Mesenchymal stem cell (in vitro differentiated cells and primary cell): Measurements from ENCODE around the gene TSSC4.
A peak's percentile ranks its signal among the peaks of the same experiment; 100 is the strongest.

Experiments
- DNase-seq: peaks from one replicate; pipeline ENCODE4 v3.0.0-alpha.2; 2013
- H2AFZ ChIP-seq: one replicate; pipeline ENCODE4 v1.6.1; 2013; ENCODE audit warnings: low read depth, mild to moderate bottlenecking, control low read depth, inconsistent platforms, low read length, moderate library complexity
- H2AK5ac ChIP-seq: 2 replicates; pipeline ENCODE4 v1.6.1; 2013; ENCODE audit warnings: low read length, moderate library complexity, mild to moderate bottlenecking, inconsistent platforms; ENCODE audit not compliant: severe bottlenecking
- H2BK120ac ChIP-seq: one replicate; pipeline ENCODE4 v1.6.1; 2013; ENCODE audit warnings: low read depth, mild to moderate bottlenecking, inconsistent platforms, low read length, moderate library complexity
- H2BK12ac ChIP-seq, 2 experiments: one replicate each; pipeline ENCODE4 v1.6.1; 2013; ENCODE audit warnings: inconsistent platforms in 2 of 2, low read length in 2 of 2, mild to moderate bottlenecking in 2 of 2, moderate library complexity in 2 of 2, control low read depth in 1 of 2
- H2BK15ac ChIP-seq: one replicate; pipeline ENCODE4 v1.6.1; 2013; ENCODE audit warnings: mild to moderate bottlenecking, low read depth, inconsistent platforms; ENCODE audit not compliant: poor library complexity, severe bottlenecking
- H2BK5ac ChIP-seq: 2 replicates; pipeline ENCODE4 v1.6.1; 2013; ENCODE audit warnings: low read depth, mild to moderate bottlenecking, low read length, control low read depth, inconsistent platforms; ENCODE audit not compliant: poor library complexity, severe bottlenecking
- H3K14ac ChIP-seq, 2 experiments: one replicate each; pipeline ENCODE4 v1.6.1; 2013; ENCODE audit warnings: inconsistent platforms in 2 of 2, low read length in 2 of 2, control low read depth in 1 of 2, mild to moderate bottlenecking in 1 of 2, moderate library complexity in 1 of 2
- H3K18ac ChIP-seq, 2 experiments: one replicate each; pipeline ENCODE4 v1.6.1; 2013; ENCODE audit warnings: inconsistent platforms in 2 of 2, low read length in 2 of 2, control low read depth in 1 of 2, low read depth in 1 of 2, mild to moderate bottlenecking in 1 of 2
- H3K23ac ChIP-seq, 2 experiments: one replicate each; pipeline ENCODE4 v1.6.1; 2013; ENCODE audit warnings: inconsistent platforms in 2 of 2, low read length in 2 of 2, mild to moderate bottlenecking in 2 of 2, moderate library complexity in 2 of 2, control low read depth in 1 of 2
- H3K27ac ChIP-seq: 2 replicates; pipeline ENCODE4 v1.5.1; 2013; ENCODE audit warnings: mild to moderate bottlenecking, moderate library complexity, low read length, control low read depth, inconsistent platforms; ENCODE audit not compliant: poor library complexity, severe bottlenecking
- H3K27me3 ChIP-seq, 2 experiments: 2 replicates each; pipeline versions ENCODE4 v1.6.1 to v1.7.0; 2013; ENCODE audit warnings: low read length in 2 of 2, mild to moderate bottlenecking in 2 of 2, moderate library complexity in 2 of 2, control low read depth in 1 of 2, inconsistent platforms in 1 of 2; ENCODE audit not compliant: control insufficient read depth in 1 of 2, insufficient read depth in 1 of 2
- H3K36me3 ChIP-seq, 2 experiments: 2 replicates each; pipeline versions ENCODE4 v1.6.1 to v1.7.0; 2013; ENCODE audit warnings: low read length in 2 of 2, control low read depth in 1 of 2, inconsistent platforms in 1 of 2, low read depth in 1 of 2, mild to moderate bottlenecking in 1 of 2; ENCODE audit not compliant: insufficient read depth in 2 of 2, control insufficient read depth in 1 of 2
- H3K4ac ChIP-seq, 2 experiments: one replicate each; pipeline ENCODE4 v1.6.1; 2013; ENCODE audit warnings: inconsistent platforms in 2 of 2, low read length in 2 of 2, mild to moderate bottlenecking in 2 of 2, moderate library complexity in 2 of 2, control low read depth in 1 of 2, low read depth in 1 of 2
- H3K4me1 ChIP-seq: 2 replicates; pipeline ENCODE4 v1.6.1; 2013; ENCODE audit warnings: low read depth, low read length, control low read depth; ENCODE audit not compliant: control insufficient read depth, insufficient read depth
- H3K4me2 ChIP-seq: 2 replicates; pipeline ENCODE4 v1.6.1; 2013; ENCODE audit warnings: low read length, mild to moderate bottlenecking, inconsistent platforms; ENCODE audit not compliant: poor library complexity, severe bottlenecking
- H3K4me3 ChIP-seq, 2 experiments: 2 replicates each; pipeline versions ENCODE4 v1.5.1 to v1.7.0; 2013; ENCODE audit warnings: low read length in 2 of 2, mild to moderate bottlenecking in 2 of 2, control low read depth in 1 of 2, low read depth in 1 of 2; ENCODE audit not compliant: insufficient read depth in 1 of 2
- H3K79me1 ChIP-seq: replicated peaks from 2 replicates; pipeline ENCODE4 v1.6.1; 2013; ENCODE audit warnings: mild to moderate bottlenecking, control low read depth, low read length, inconsistent platforms; ENCODE audit not compliant: poor library complexity, severe bottlenecking
- H3K9ac ChIP-seq: 2 replicates; pipeline ENCODE4 v1.7.0; 2013; ENCODE audit warnings: mild to moderate bottlenecking, low read length, moderate library complexity
- H3K9me3 ChIP-seq: 2 replicates; pipeline ENCODE4 v1.7.0; 2013; ENCODE audit warnings: mild to moderate bottlenecking, low read length; ENCODE audit not compliant: control insufficient read depth
- H4K8ac ChIP-seq: one replicate; pipeline ENCODE4 v1.6.1; 2013; ENCODE audit warnings: inconsistent platforms, mild to moderate bottlenecking, low read length, moderate library complexity
- H4K91ac ChIP-seq: one replicate; pipeline ENCODE4 v1.6.1; 2013; ENCODE audit warnings: mild to moderate bottlenecking, low read length, inconsistent platforms
- WGBS: methylation state at CpG from one replicate; pipeline ENCODE4 v1.1.7; 2013; ENCODE audit warnings: mixed read lengths; 5-methylcytosine and 5-hydroxymethylcytosine counted together

TSSC4 gene

DNA sequence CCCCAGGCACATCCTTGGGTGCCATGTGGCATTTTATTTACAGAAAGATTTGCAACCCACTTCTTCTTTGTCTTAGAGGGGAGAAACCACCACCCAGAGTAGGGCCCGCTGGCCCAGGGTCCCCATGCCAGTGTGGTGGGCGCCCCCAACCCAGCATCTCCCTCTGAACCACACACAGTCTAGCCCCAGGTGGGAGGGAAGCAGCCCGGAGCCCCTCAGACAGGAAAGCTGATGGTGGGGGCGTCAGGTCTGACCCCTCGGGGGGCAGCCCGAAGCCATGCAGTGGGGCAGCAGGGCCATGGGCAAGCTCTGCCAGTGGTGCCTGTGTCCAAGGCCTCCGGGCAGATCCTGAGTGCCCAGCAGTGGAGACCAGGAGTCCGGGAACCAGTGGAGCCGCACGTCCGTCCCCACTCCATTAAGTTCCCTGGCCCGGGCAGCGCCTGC lies 32.1 kb downstream of the TSSC4 start:
- no peak overlapping the region for H2BK15ac ChIP-seq
- no peak overlapping the region for H2BK12ac ChIP-seq
- no peak overlapping the region for H2AK5ac ChIP-seq
- no peak overlapping the region for H3K4ac ChIP-seq
- H4K8ac ChIP-seq, result no peak overlapping the region
- H3K18ac ChIP-seq, result no peak overlapping the region
- no peak overlapping the region for H2BK5ac ChIP-seq
- H3K4me1 ChIP-seq, result no peaks in the 10 kb centered on the region
- no peak overlapping the region for H3K23ac ChIP-seq
- no peak overlapping the region for H3K4me2 ChIP-seq
- no peak overlapping the region for H3K4me3 ChIP-seq
- peaks cover 13 to 59% of the 10 kb centered on the region in 2 experiments for H3K27me3 ChIP-seq
- no peak overlapping the region for H3K27ac ChIP-seq
- H3K9me3 ChIP-seq, result no peaks in the 10 kb centered on the region
- H2AFZ ChIP-seq, result no peak overlapping the region
- no peaks in the 10 kb centered on the region for H3K36me3 ChIP-seq
- no peaks in the 10 kb centered on the region for H3K79me1 ChIP-seq
- no peak overlapping the region for H3K9ac ChIP-seq
- WGBS, result 86% methylated on average over 13 of the region's 13 CpGs
- H2BK120ac ChIP-seq, result no peak overlapping the region
- H3K14ac ChIP-seq, result no peak overlapping the region
- H4K91ac ChIP-seq, result no peak overlapping the region
- DNase-seq, result no peak

DNA sequence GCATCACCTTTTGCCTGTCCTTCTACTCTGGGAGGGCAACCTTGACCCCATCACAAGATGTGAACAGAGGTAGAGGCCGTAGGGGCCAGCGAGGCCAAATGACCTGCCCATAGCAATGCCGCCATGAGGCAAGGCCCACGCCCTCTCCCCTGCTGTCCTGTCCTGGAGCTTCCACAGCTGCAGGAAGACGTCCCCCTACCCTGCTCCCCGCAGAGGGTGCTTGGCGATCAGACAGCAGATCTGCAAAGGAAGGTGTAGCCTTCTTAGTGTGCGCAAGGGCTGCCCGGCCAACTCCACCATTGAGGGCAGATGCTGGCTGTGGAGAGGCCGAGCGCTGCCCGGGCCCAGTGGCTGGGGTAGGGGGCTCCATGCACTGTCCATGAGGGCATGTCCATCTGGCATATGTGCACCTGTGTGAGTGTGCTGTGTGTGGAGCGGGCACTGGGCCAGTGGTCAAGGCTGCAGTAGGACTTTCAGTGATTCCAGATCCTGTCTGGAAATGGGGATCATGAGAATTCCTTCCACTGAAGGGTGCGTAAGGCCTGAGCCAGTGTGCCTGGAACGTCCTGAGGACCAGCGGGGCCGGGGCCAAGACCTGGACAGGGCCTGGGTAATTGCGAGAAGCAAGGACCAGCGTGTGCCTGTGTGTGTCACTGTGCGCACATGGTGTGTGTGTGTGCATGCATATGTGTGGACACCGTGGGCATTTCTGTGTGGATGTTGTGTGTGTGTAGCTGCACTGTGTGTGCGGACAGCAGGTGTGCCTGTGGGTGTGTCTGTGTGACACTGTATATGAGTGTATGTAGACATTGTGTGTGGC lies 32.8 kb downstream of the TSSC4 start:
- H3K4me3 ChIP-seq, result no peak overlapping the region
- WGBS, result 87% methylated on average over 22 of the region's 22 CpGs
- H3K27me3 ChIP-seq, result peaks cover 13 to 63% of the 10 kb centered on the region in 2 experiments
- DNase-seq, result no peak
- no peak overlapping the region for H2BK5ac ChIP-seq
- no peak overlapping the region for H3K27ac ChIP-seq
- no peak overlapping the region for H3K4me2 ChIP-seq
- H3K14ac ChIP-seq, result peak overlapping the region in 1 of 2 experiments; percentile 39
- peak overlapping the region; percentile 31 for H4K91ac ChIP-seq
- no peak overlapping the region for H3K4ac ChIP-seq
- no peaks in the 10 kb centered on the region for H3K79me1 ChIP-seq
- H2BK12ac ChIP-seq, result no peak overlapping the region
- no peak overlapping the region for H2AFZ ChIP-seq
- no peaks in the 10 kb centered on the region for H3K4me1 ChIP-seq
- H4K8ac ChIP-seq, result no peak overlapping the region
- H3K9me3 ChIP-seq, result no peaks in the 10 kb centered on the region
- no peak overlapping the region for H2AK5ac ChIP-seq
- H3K18ac ChIP-seq, result no peak overlapping the region
- H3K9ac ChIP-seq, result no peak overlapping the region
- H3K23ac ChIP-seq, result no peak overlapping the region
- H3K36me3 ChIP-seq, result no peaks in the 10 kb centered on the region
- no peak overlapping the region for H2BK15ac ChIP-seq
- no peak overlapping the region for H2BK120ac ChIP-seq

DNA sequence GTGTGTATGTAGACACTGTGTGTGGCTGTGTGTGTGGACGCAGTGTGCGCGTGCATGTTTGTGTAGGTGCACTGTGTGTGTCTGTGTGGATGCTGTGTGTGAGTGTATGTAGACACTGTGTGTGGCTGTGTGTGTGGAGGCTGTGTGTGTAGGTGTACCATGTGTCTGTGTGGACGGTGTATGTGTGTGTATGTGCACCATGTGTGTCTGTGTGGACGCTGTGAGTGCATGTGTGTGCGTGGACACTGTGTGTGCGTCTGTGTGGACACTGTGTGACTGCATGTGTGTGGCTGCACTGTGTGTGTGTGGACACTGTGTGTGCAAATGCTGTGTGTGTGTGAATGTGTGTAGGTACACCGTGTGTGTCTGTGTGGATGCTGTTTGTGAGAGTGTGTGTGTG lies 33.5 kb downstream of the TSSC4 start:
- Histone ChIP-seq H3K9me3 (no peaks in the 10 kb centered on the region), H3K23ac (no peak overlapping the region), H3K18ac (no peak overlapping the region), H4K91ac (peak overlapping the region; percentile 31), H3K9ac (no peak overlapping the region), H3K27ac (no peak overlapping the region), H2BK12ac (no peak overlapping the region), H3K4ac (no peak overlapping the region), H2BK120ac (no peak overlapping the region), H3K4me1 (no peaks in the 10 kb centered on the region), H3K14ac (peak overlapping the region in 1 of 2 experiments; percentile 72), H3K79me1 (no peaks in the 10 kb centered on the region), H3K36me3 (no peaks in the 10 kb centered on the region), H4K8ac (no peak overlapping the region), H2BK5ac (no peak overlapping the region), H2AFZ (no peak overlapping the region), H2AK5ac (no peak overlapping the region), H3K4me3 (no peak overlapping the region), H2BK15ac (no peak overlapping the region), H3K4me2 (no peak overlapping the region), H3K27me3 (peaks cover 13 to 70% of the 10 kb centered on the region in 2 experiments)
- no peak for DNase-seq
- WGBS, result 91% methylated on average over 8 of the region's 8 CpGs

DNA sequence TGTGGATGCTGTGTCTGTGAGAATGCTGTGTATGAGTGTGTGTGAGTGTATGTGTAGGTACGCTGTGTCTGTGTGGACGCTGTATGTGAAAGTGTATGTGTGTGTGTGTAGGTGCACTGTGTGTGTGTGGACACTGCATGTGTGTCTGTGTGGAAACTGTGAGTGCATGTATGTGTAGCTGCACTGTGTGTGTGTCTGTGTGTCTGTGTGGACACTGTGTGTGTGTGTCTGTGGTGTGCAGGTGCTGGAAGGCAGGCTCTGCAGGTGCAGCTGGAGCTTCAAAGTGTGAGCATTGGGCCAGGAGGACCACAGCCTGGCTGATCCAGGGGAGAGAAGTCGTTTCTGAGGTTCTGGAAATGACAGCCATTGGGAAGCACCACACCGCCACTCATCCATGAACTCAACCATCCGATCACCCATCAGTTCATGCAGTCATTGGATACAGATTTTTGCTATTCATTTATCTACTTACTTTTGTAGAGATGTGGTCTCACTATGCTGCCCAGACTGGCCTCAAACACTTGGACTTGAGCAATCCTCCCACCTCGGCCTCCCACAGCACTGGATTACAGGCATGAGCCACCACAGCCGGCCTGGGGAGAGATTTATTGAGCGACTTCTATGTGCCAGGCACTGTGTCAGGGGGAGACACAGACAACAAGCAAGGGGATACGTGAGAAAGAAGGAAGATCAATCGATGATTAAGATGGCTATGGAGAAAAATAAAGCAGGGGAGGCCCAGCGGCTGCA lies 34.1 kb downstream of the TSSC4 start:
- Histone ChIP-seq H2BK120ac (no peak overlapping the region), H3K14ac (no peak overlapping the region), H2BK15ac (no peak overlapping the region), H3K27ac (no peak overlapping the region), H3K9ac (no peak overlapping the region), H3K4me2 (no peak overlapping the region), H3K18ac (no peak overlapping the region), H3K23ac (no peak overlapping the region), H3K36me3 (no peaks in the 10 kb centered on the region), H3K27me3 (peaks cover 13 to 76% of the 10 kb centered on the region in 2 experiments), H3K9me3 (peaks cover under 1% of the 10 kb centered on the region), H2BK12ac (no peak overlapping the region), H2AK5ac (no peak overlapping the region), H2AFZ (no peak overlapping the region), H2BK5ac (no peak overlapping the region), H4K91ac (no peak overlapping the region), H3K4me3 (no peak overlapping the region), H3K4me1 (no peaks in the 10 kb centered on the region), H3K4ac (no peak overlapping the region), H4K8ac (no peak overlapping the region), H3K79me1 (no peaks in the 10 kb centered on the region)
- DNase-seq, result no peak
- 84% methylated on average over 10 of the region's 11 CpGs for WGBS
